GM19099 (cell line): ENCODE data around the gene DUSP28.
A peak's percentile ranks its signal among the peaks of the same experiment; 100 is the strongest.

Experiments used
- POLR2A ChIP-seq: IDR thresholded peaks from 3 replicates; pipeline ENCODE4 v1.6.1; 2011; ENCODE audit warnings: low read depth; ENCODE audit not compliant: insufficient read length; ENCODE audit errors: extremely low read depth

The DUSP28 gene

DNA sequence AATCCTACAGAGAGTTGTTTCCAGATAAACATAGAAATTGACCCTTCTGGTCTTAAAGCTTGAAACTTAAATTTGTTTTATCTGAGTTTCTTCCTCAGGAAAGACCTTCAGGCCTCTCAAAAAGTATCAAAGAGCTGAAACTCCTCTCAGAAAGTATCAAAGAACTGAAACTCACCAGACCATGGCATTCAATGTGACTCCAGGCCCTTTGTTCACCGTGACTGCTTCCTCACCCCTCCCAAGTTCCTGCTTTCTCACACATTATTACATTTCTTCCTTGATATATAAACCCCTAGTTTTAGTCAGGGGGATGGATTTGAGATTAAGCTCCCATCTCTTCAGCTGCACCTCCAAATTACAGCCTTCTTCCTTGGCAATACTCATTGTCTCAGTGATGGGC lies 8.3 kb upstream of the DUSP28 start:
- no peak for TF ChIP-seq POLR2A

DNA sequence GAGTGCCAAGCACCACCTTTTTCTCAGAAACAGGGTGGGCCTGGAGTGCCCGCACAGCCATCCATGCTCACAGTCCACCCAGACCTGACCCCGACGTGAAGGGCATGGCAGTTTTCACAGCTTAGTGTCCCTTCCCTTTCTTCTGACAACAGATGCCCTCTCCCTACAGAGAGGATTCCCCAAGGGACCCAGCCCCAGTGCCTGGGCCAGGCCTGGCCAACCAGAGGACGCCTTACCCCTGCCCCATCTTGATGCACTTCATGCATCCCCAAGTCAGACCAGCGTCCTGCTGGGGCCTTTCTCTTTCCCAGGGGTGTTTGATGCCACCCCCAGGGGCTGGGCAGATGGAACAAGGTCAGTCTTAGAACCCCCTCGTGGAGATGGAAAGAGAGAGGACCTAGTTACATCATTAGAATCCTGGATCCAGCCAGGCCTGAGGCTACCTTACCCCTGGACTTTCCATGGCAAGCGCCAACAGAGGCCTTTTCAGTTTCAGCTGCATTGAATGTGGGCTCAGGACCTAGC lies 6.1 kb upstream of the DUSP28 start:
- no peak for TF ChIP-seq POLR2A

DNA sequence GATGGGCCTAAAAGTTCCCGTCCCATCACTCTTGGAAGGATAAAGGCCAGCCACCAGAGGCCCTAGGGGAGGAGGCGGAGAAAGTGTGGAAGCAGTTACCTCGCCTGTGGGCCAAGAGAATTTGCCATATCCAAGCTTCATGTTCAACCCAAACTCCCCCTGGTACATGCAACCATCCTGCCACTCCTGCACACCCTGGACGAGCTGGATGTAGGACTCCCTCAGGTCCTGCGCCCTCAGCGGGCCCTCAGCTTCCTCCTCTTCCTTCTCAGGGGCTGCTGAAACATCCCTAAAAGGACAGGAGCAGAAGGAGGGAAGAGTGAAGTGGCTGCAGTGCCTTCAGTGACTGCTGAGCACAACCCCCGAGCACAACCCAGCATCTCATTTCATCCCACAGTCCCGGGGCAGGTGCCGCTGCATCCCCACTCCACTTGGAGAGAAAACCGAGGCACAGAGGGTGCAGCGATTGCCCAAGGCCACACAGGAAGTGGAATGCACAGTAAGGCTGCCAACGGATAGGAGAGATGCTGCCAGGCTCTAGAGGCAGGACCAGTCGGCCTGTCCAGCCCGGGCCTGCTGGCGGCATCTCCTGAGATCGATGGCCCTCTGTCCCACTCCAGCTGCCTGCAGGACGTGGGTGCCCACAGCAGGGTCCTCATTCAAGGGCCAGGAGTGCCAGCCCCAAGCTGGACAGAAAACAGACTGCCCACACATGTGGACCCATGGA lies 5.2 kb upstream of the DUSP28 start:
- no peak for TF ChIP-seq POLR2A

DNA sequence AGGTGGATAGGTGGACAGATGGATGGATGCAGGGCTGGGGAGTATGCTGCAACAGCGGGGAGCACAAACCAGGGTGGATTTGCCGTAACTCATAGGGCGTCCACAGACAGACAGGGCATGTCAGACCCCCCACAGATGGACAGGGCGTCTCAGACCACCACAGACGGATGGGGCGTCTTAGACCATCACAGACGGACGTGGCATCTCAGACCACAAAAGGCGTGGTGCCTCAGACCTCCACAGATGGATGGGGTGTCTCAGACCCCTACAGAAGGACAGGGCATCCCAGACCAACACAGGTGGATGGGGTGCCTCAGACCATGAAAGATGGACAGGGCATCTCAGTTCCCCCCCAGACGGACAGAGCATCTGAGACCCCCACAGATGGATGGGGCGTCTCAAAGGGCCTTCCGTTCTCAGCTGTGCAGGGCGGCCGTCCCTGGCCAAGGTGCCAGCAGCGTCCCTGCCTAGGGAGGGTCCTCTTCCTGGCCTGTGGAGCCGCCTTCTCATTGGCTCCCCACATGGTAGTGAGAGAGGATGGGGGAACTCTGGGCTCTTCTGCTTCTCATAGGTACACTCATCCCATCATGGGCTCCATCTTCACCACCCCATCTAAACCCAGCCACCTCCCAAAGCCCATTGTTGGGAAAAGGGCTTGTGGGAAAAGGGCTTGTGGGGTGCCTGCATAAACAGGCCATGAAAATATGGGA lies 4.5 kb upstream of the DUSP28 start:
- TF ChIP-seq POLR2A: no peak

DNA sequence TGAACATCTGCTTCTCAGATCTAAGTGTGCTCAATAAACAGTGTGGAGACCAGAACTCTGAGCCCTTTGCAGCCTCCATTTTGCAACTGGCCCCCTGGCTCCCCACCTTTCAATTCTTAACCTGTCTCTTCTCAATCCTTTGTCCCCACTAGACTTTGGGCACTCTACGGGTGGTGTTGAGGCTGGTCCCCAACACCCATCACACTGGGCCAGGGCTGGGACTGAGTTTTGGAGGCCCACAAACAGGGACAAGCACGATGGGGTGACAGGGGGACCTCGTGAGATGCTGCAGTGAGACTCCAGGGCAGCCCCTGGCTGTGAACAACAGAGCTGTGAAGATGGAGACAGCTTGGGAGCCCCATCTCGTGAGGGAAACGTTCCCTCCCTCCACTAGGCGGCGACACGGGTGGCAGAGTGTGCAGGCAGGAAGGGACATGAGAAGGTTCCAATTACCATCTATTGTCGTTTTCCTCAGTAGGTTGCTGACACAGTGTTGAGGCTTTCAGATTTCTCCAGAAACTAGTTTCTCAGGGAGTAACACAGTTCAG lies 3.5 kb upstream of the DUSP28 start:
- TF ChIP-seq POLR2A: no peak

DNA sequence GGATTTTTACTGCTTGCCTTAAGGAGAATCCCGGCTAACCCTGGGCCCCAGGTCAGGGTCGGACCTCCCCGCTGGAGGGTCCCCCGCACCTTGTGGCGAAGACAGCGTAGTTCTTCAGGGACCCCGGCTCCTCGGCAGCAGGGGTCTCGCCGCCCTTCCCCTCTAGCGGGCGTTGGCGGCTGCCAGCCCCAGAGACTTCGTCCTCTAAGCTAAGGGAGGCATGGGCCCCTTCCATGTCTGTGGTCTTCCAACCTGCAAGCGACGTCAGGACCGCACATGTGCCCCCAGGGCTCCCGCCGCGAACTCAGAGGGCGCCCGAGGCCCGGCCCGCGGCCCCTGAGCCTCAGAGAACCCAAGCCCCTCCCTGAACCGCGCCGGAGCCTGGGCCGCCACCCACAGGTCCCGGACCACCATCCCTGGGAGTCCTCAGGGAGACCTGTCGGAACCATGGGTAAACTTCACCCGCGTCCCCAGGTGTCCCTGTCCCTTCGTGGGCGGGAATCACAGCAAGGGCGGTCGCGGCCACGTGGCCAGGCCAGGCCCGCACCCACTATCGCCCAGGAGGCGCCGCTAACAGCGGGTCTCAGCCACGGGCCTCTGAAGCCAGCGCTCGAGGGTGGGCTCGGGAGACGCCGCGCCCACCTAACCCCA lies 2.9 kb upstream of the DUSP28 start:
- TF ChIP-seq POLR2A: no peak

DNA sequence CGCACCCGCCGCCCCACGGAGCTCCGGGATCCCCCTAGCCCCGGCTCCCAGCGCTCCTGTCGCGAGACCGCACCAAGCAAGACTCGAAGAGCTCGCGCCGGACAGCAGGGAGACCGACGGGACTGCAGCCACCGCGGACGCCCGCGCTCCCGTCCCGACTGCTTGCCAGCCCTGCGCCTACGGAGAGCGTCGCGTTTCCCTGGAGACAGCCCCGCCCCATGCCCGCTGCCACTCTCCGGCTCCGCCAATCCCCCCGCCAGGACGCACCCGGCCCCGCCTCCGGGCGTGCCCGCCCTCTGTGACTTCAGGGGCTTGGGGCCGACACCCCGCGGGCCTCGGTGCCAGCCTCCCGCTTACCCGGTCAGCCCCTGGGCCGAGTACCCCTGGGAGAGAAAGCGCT lies 2.3 kb upstream of the DUSP28 start, which contains the start of gene ANKMY1:
Gene ANKMY1 (minus strand): TSS at position 181 of the 400 bp plus-strand sequence. CDS start 653 bp downstream, outside the sequence.
- no peak for TF ChIP-seq POLR2A

DNA sequence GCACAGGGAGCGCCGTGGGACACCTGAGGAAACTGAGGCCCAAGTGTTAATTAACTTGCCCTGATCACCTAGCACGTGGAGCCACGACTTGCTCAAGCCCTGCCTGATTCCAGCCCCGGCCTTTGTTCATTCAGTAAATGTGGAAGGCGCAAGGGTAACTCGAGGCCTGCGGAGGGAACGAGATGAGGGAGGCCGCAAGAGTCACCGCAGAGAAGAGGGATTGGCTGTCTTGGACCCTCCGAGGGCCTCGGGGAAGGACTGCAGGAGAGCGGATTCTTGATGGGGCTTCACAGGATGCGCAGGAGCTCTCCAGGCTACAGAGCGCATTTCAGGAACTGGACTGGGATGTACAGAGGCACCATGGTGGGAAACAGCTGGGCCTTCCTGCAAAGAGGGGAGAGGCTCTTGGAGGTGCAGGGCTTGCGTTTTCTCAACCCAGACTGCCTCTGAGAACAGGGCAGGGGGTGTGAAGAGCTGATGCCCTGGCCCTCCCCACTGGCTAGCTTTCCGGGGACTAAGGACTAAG lies 1.9 kb upstream of the DUSP28 start:
- TF ChIP-seq POLR2A: no peak

DNA sequence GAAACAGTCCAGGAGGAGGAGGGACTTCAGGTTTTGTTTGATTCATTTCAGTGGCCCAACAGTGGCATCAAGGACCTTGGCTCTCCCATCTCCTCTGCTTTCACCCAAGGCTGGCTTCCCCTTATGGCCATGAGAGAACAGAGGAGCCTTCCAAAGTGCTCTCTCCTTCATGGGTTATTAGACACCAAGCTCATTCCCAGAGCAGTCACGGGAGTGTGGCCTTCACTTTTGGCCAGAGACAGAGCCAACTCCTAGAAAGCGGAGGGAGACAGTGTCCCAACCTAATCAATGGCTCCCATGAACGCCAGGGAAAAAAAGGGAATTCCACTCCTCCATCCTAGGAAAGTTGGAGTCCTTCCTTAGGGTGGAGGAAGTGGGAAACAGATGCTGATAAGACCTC lies 871 bp upstream of the DUSP28 start:
- TF ChIP-seq POLR2A: no peak

DNA sequence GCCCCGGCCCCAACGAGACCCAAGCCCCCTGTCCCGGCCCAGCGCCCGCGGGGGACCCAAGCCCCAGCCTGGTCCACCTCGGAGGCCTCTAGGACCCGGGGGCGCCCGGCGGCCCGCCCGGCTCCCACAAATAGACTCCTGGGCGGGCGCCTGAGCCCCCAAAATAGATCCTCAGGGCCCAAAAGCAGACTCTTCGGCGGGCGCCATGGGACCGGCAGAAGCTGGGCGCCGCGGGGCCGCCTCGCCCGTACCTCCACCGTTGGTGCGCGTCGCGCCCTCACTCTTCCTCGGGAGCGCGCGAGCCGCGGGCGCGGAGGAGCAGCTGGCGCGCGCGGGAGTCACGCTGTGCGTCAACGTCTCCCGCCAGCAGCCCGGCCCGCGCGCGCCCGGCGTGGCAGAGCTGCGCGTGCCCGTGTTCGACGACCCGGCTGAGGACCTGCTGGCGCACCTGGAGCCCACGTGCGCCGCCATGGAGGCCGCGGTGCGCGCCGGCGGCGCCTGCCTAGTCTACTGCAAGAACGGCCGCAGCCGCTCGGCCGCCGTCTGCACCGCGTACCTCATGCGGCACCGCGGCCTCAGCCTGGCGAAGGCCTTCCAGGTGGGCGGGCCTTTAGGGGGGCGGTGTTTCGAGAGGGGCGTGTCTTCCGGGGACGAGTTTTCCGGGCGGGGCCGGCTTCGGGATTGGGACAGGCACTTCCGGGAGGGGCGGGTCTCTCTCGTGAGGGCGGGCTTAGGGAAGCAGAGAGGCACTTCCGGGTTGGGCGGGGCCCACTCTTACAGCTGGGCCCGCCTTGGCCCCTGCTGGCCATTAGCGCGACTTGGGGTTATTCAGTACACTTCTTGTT lies 545 bp downstream of the DUSP28 start:
- TF ChIP-seq POLR2A: peak; percentile 95

DNA sequence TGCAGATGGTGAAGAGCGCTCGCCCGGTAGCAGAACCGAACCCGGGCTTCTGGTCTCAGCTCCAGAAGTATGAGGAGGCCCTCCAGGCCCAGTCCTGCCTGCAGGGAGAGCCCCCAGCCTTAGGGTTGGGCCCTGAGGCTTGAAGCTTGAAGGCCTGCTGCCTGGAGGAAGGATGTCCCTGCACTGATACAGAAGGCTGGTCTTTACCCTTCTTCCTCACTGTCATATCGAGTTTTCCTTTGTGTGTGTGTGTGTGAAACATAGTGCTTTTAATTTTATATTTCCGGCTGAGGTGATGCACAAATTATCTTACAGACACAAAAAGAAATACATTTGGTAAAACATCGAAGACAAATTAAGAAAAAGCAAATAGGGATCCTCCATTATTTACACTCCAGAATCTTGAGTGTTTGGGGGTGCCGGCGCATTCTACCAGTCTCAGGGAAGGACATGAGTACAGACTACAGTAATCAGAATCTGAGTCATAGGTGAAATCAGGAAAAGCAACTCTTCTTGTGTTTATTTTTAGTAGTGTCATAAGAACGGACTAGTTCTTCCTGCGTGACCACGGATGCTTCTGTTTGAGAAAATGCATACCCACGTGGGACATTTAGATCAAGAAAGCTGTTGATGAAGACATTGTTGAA lies 1.3 kb downstream of the DUSP28 start:
- no peak for TF ChIP-seq POLR2A

DNA sequence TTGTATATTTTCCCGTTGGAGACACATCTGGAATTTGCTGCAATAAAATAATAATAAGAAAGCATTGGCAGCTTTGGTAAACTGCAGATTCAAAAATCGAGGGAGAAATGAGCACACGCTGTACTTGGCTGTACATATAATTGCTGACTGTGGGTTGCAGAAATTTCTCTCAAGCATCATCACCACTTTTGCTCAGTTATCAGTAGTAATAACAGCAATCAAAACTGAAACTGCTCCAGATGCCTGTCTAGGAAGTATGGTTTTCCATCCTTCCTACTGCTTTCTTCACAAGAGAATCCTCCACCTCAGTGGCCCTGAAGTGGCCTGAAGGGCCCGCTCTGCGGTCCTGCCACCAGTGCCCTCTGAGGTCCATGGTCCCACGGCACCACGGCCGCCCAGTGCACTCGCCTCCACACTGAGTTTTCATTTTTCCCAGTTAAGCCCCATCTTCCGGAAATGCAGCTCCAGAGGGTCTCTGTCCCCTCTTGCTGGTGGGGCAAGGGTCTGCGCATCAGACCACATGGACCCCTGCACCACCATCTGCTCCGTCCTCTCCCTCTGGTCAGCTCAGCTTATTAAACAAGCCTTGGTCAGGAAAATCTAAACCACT lies 3.9 kb downstream of the DUSP28 start:
- TF ChIP-seq POLR2A: no peak

DNA sequence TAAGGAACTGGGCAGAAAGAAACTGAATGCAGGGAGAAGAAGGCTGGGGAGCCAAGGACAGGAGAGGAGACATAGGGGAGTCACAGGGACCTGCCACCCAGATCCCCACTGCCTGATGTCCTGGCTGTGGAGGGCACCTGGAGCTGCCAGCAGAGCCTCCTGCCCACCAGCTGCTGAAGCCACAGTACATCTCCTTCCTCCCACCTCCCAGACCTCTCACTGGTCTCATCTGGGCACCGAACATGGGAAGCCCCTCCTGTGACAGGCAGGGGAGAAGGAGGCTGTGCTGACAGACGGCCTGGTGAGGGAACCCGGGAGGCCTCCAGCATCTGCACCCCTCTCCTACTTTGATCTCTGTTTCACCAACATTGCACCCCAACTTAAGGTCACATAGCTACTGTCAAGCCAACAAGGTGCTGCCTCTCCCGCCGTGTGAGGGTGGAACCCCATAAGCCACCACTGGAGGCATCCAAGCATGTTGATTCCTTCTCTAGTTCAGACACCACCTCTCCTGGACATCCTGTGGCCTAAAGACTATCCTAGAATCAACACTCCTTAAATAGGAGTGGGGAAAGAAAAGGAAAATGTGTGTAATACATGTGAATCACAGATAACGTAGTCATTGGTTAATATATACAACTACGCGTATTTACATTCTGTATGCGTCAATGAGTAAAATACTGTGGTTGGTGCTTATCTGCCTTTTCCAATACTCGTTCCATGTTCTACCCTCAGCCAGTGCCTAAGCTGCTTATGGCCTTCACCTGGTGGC lies 4.6 kb downstream of the DUSP28 start:
- peak; percentile 16 for TF ChIP-seq POLR2A
